Measurements from ENCODE around the gene ANKK1.

- TF ChIP-seq CTCF (IDR thresholded peaks at IDR 0.05; ENCODE audit: low read depth, low read length, missing input control), result no peak
- TF ChIP-seq FOXA1 (IDR thresholded peaks at IDR 0.05), result no peak
- TF ChIP-seq GABPA (IDR thresholded peaks at IDR 0.05 in 1 of 2, conservative IDR thresholded peaks at IDR 0.05 in 1 of 2), result no peak
- no peak for TF ChIP-seq REST (IDR thresholded peaks at IDR 0.05)
- no peak for TF ChIP-seq JUND (IDR thresholded peaks at IDR 0.05)
- TF ChIP-seq RAD21 (IDR thresholded peaks at IDR 0.05), result no peak
- TF ChIP-seq SP1 (IDR thresholded peaks at IDR 0.05), result no peak
- TF ChIP-seq ATF3 (IDR thresholded peaks at IDR 0.05), result no peak
These were observed 13.2 kb downstream of the ANKK1 start for GRCh38 chr11:113400631-113401230.

All from liver (tissue), 3 donors.